HEK293 (cell line): ENCODE results near the gene EMP3.
A peak's percentile ranks its signal among the peaks of the same experiment; 100 is the strongest.

Experiments used
- CTCF ChIA-PET: fragments of 350-600 bp; formaldehyde crosslinking; extraction: SDS; loops from one replicate; lab custom pipeline; 2021; ENCODE audit warnings: antibody characterized with exemption; lab: Yijun Ruan, JAX
- POLR2A ChIA-PET: fragments of 300-600 bp; formaldehyde crosslinking; extraction: SDS; loops from one replicate; lab custom pipeline; 2020; ENCODE audit warnings: antibody characterized with exemption, inconsistent platforms; lab: Yijun Ruan, JAX
- H3K27ac ChIP-seq: fragments of 200-500 bp; sonication (Bioruptor generic); 2 replicates; pipeline ENCODE4 v1.5.1; 2014; ENCODE audit warnings: low read depth, low read length, control low read depth, inconsistent platforms; ENCODE audit errors: extremely low read depth
- H3K36me3 ChIP-seq, 2 experiments: fragments of 200-500 bp in 1 of 2; sonication (Bioruptor generic) in 1 of 2; 1 replicate in 1 of 2; 2 replicates in 1 of 2; pipeline ENCODE4 v1.5.1; 2014 to 2017; ENCODE audit warnings: inconsistent platforms in 2 of 2, low read length in 2 of 2; ENCODE audit not compliant: control insufficient read depth in 2 of 2, insufficient read depth in 1 of 2
- H3K4me1 ChIP-seq: fragments of 200-500 bp; sonication (Bioruptor generic); 2 replicates; pipeline ENCODE4 v1.5.1; 2014; ENCODE audit warnings: mild to moderate bottlenecking, low read length, inconsistent platforms; ENCODE audit not compliant: control insufficient read depth, insufficient read depth
- H3K4me3 ChIP-seq: 2 replicates; pipeline ENCODE4 v1.5.1; 2011; ENCODE audit warnings: low read depth, mild to moderate bottlenecking, control low read depth, low read length, moderate library complexity
- H3K9me3 ChIP-seq: fragments of 200-500 bp; sonication (Bioruptor generic); 2 replicates; pipeline ENCODE4 v1.5.1; 2014; ENCODE audit warnings: low read depth, low read length, inconsistent platforms; ENCODE audit not compliant: control insufficient read depth, insufficient read depth
- GLIS1 ChIP-seq: fragments of 450-650 bp; formaldehyde crosslinking; IDR thresholded peaks from 2 replicates; pipeline ENCODE4 v1.5.1; 2016; ENCODE audit warnings: missing biosample characterization, missing genetic modification characterization
- KLF1 ChIP-seq: fragments of 450-650 bp; formaldehyde crosslinking; IDR thresholded peaks from 2 replicates; pipeline ENCODE4 v1.5.1; 2016; ENCODE audit warnings: missing biosample characterization, missing genetic modification characterization
- KLF7 ChIP-seq: fragments of 450-650 bp; formaldehyde crosslinking; IDR thresholded peaks from 2 replicates; pipeline ENCODE4 v1.5.1; 2016; ENCODE audit warnings: missing biosample characterization, missing genetic modification characterization, borderline replicate concordance
- MZF1 ChIP-seq: fragments of 450-650 bp; formaldehyde crosslinking; IDR thresholded peaks from 2 replicates; pipeline ENCODE4 v1.5.1; 2017; ENCODE audit warnings: missing biosample characterization, missing genetic modification characterization, borderline replicate concordance
- PRDM1 ChIP-seq: fragments of 450-650 bp; formaldehyde crosslinking; IDR thresholded peaks from 2 replicates; pipeline ENCODE4; 2016; ENCODE audit warnings: missing biosample characterization, missing genetic modification characterization
- ZBTB17 ChIP-seq: fragments of 450-650 bp; formaldehyde crosslinking; IDR thresholded peaks from 2 replicates; pipeline ENCODE4 v1.5.1; 2016; ENCODE audit warnings: missing biosample characterization, missing genetic modification characterization
- ZBTB20 ChIP-seq: fragments of 450-650 bp; formaldehyde crosslinking; IDR thresholded peaks from 2 replicates; pipeline ENCODE4 v1.5.1; 2016; ENCODE audit warnings: missing biosample characterization, missing genetic modification characterization
- ZNF138 ChIP-seq: fragments of 450-650 bp; formaldehyde crosslinking; IDR thresholded peaks from 2 replicates; pipeline ENCODE4 v1.5.1; 2016; ENCODE audit warnings: missing biosample characterization, missing genetic modification characterization, borderline replicate concordance
- ZNF202 ChIP-seq: fragments of 450-650 bp; formaldehyde crosslinking; IDR thresholded peaks from 2 replicates; pipeline ENCODE4 v1.5.1; 2016; ENCODE audit warnings: missing biosample characterization, missing genetic modification characterization, borderline replicate concordance
- ZNF221 ChIP-seq: fragments of 450-650 bp; formaldehyde crosslinking; IDR thresholded peaks from 2 replicates; pipeline ENCODE4 v1.5.1; 2017; ENCODE audit warnings: missing biosample characterization, missing genetic modification characterization, borderline replicate concordance
- ZNF223 ChIP-seq: fragments of 450-650 bp; formaldehyde crosslinking; IDR thresholded peaks from 2 replicates; pipeline ENCODE4 v1.5.1; 2016; ENCODE audit warnings: missing biosample characterization, missing genetic modification characterization
- ZNF248 ChIP-seq: fragments of 450-650 bp; formaldehyde crosslinking; IDR thresholded peaks from 2 replicates; pipeline ENCODE4 v1.5.1; 2017; ENCODE audit warnings: missing biosample characterization, missing genetic modification characterization
- ZNF280D ChIP-seq: fragments of 450-650 bp; formaldehyde crosslinking; IDR thresholded peaks from 2 replicates; pipeline ENCODE4 v1.5.1; 2016; ENCODE audit warnings: missing biosample characterization, missing genetic modification characterization
- ZNF366 ChIP-seq: fragments of 450-650 bp; formaldehyde crosslinking; conservative IDR thresholded peaks from 2 replicates; pipeline ENCODE4 v1.5.1; 2016; ENCODE audit warnings: missing biosample characterization, missing genetic modification characterization
- ZNF514 ChIP-seq: fragments of 450-650 bp; formaldehyde crosslinking; IDR thresholded peaks from 2 replicates; pipeline ENCODE4 v1.5.1; 2016; ENCODE audit warnings: missing biosample characterization, missing genetic modification characterization
- ZNF521 ChIP-seq: fragments of 450-650 bp; formaldehyde crosslinking; IDR thresholded peaks from 2 replicates; pipeline ENCODE4 v1.5.1; 2017; ENCODE audit warnings: missing biosample characterization, mild to moderate bottlenecking, missing genetic modification characterization
- ZNF610 ChIP-seq: fragments of 450-650 bp; formaldehyde crosslinking; IDR thresholded peaks from 2 replicates; pipeline ENCODE4 v1.5.1; 2016; ENCODE audit warnings: missing biosample characterization, missing genetic modification characterization, borderline replicate concordance
- ZNF623 ChIP-seq: fragments of 450-650 bp; formaldehyde crosslinking; IDR thresholded peaks from 2 replicates; pipeline ENCODE4 v1.5.1; 2016; ENCODE audit warnings: missing biosample characterization, missing genetic modification characterization
- ZNF624 ChIP-seq: fragments of 450-650 bp; formaldehyde crosslinking; IDR thresholded peaks from 2 replicates; pipeline ENCODE4 v1.5.1; 2017; ENCODE audit warnings: missing biosample characterization, missing genetic modification characterization
- ZNF76 ChIP-seq: fragments of 450-650 bp; formaldehyde crosslinking; IDR thresholded peaks from 2 replicates; pipeline ENCODE4; 2016; ENCODE audit warnings: low read depth, missing biosample characterization, missing genetic modification characterization, borderline replicate concordance
- ZSCAN30 ChIP-seq: fragments of 450-650 bp; IDR thresholded peaks from 2 replicates; pipeline ENCODE4 v1.5.1; 2018; ENCODE audit warnings: missing biosample characterization, mild to moderate bottlenecking, missing genetic modification characterization, moderate library complexity
- TF ChIP-seq, protein P1 (sequence below): fragments of 450-650 bp; formaldehyde crosslinking; IDR thresholded peaks from 2 replicates; pipeline ENCODE4 v1.5.1; 2016; ENCODE audit warnings: missing biosample characterization, missing genetic modification characterization

EMP3 gene

GRCh38 chr19:48342414-48342738 lies 17.0 kb downstream of the EMP3 start:
- no peak overlapping the region for H3K27ac ChIP-seq
- no peaks in the 10 kb centered on the region for H3K9me3 ChIP-seq
- TF ChIP-seq ZNF610 (no peak), ZNF248 (tag by site-specific recombination) (no peak), ZNF366 (0 out of 2 replicates have a peak, but pooled peaks have one; percentile 9)
- CTCF ChIA-PET = no interaction called here
- no peak overlapping the region for H3K4me3 ChIP-seq
- H3K4me1 ChIP-seq = no peaks in the 10 kb centered on the region
- POLR2A ChIA-PET = no interaction called here
- no peaks in the 10 kb centered on the region; a peak in 1 of 3 replicates for H3K36me3 ChIP-seq

DNA sequence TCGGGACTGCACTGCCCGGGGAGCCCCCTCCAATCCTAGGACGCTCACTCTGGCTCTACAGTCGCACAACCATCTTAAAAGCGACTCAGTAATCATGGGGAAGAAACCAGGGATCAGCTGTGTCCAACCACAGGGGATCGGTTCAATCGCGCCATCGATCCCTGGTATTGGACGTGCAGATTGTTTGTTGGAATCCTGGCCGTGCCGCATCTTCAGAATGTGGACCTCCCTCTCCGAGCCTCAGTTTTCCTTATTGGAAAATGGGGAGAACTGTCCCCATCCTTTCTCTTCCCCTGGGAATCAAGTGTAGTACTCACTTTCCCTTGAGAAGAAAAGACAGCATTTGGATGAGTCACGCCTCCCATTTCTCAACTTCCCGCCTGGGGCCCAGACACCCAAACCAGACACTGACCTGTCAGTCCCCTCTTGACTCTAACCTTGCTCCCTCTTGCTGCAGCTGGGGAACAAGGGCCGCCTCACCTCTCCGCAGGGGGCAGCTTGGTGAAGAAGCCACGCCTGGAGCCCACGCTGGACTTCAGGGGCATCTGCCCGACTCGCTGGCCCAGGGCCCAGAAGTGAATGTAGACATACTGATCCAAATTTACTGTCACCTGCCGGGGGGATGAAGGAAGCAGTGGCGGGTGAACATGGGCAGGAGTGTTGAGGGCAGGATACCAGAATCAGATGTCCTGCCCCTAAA lies 17.6 kb downstream of the EMP3 start:
- Histone ChIP-seq H3K36me3 (no peaks in the 10 kb centered on the region; a peak in 1 of 3 replicates), H3K9me3 (no peaks in the 10 kb centered on the region), H3K4me3 (no peak overlapping the region), H3K4me1 (no peaks in the 10 kb centered on the region), H3K27ac (no peak overlapping the region)
- no peak for TF ChIP-seq ZNF624 (tag by site-specific recombination)
- peak; percentile 81; the same call in 1 of the 2 replicates for TF ChIP-seq MZF1 (tag by site-specific recombination)
- TF ChIP-seq PRDM1 (tag by site-specific recombination) = 0 out of 2 replicates have a peak, but pooled peaks have one; percentile 52
- ChIA-PET POLR2A (no interaction called here), CTCF (interaction anchor here (1.1 kb wide), 1 partner anchor 9 kb away, joined by 3 read pairs; no protein-coding TSS in a partner anchor)

DNA sequence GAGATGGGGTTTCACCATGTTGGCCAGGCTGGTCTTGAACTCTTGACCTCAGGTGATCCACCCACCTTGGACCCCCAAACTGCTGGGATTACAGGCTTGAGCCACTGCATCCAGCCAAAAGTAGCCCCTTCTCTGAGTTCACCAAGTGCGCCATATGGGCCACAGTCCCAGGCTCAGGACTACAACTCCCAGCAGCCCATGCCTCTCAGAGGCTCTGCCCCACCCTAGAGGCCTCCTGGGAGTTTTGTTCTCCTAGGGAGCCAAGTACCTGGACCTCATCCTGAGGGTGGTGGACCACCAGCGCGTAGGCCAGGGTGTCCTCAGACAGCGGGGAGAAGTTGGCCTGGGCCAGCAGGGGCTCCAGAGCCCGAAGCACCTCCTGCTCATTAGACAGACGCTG lies 19.5 kb downstream of the EMP3 start:
- TF ChIP-seq ZNF138 (tag by site-specific recombination) (no peak), ZBTB20 (no peak), ZNF280D (tag by site-specific recombination) (no peak), GLIS1 (tag by site-specific recombination) (0 out of 2 replicates have a peak, but pooled peaks have one; percentile 28), ZNF623 (tag by site-specific recombination) (no peak), ZNF514 (tag by site-specific recombination) (no peak), KLF1 (tag by site-specific recombination) (no peak), ZNF202 (no peak), ZSCAN30 (tag by site-specific recombination) (no peak), ZNF221 (tag by site-specific recombination) (no peak), ZNF521 (tag by site-specific recombination) (no peak), ZBTB17 (0 out of 2 replicates have a peak, but pooled peaks have one; percentile 24), KLF7 (tag by site-specific recombination) (no peak), ZNF76 (peak; percentile 66; the same call in 1 of the 2 replicates), ZNF223 (tag by site-specific recombination) (no peak)
- TF ChIP-seq, protein P1, sequence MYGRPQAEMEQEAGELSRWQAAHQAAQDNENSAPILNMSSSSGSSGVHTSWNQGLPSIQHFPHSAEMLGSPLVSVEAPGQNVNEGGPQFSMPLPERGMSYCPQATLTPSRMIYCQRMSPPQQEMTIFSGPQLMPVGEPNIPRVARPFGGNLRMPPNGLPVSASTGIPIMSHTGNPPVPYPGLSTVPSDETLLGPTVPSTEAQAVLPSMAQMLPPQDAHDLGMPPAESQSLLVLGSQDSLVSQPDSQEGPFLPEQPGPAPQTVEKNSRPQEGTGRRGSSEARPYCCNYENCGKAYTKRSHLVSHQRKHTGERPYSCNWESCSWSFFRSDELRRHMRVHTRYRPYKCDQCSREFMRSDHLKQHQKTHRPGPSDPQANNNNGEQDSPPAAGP (tag by site-specific recombination) = no peak

More for the DNA sequence above, 19.5 kb downstream of the EMP3 start:
- Histone ChIP-seq H3K36me3 (no peaks in the 10 kb centered on the region; a peak in 1 of 3 replicates), H3K4me3 (no peak overlapping the region), H3K27ac (no peak overlapping the region), H3K9me3 (no peaks in the 10 kb centered on the region), H3K4me1 (no peaks in the 10 kb centered on the region)
- ChIA-PET CTCF (interaction anchor here (0.9 kb wide), 1 partner anchor 26 kb away, joined by 3 read pairs; no protein-coding TSS in a partner anchor), POLR2A (interaction anchor here (0.6 kb wide), 1 partner anchor 15 kb away, joined by 4 read pairs; no protein-coding TSS in a partner anchor)
